WTC11 (cell line): ENCODE measurements around the gene ADCY1. TPM values are rescaled to one million over a fixed set of nuclear protein-coding genes. Genes with fewer than 3 reads are reported as not detected.

ENCODE experiments used
- ATAC-seq: fragments of 200-7000 bp; cut with Tn5 transposase; 2 replicates; pipeline ENCODE4 v1.10.0; 2021; ENCODE audit warnings: mild to moderate bottlenecking, moderate library complexity
- CTCF ChIA-PET: fragments of 300-600 bp; sonication (Branson Sonifier 250); formaldehyde crosslinking; loops from one replicate; lab custom pipeline; 2021; ENCODE audit warnings: antibody characterized with exemption; lab: Charles Lee
- POLR2A ChIA-PET: fragments of 350-600 bp; sonication (Branson Sonifier 250); formaldehyde crosslinking; loops from one replicate; lab custom pipeline; 2021; ENCODE audit warnings: antibody characterized with exemption; lab: Charles Lee
- DNase-seq: peaks from one replicate; pipeline ENCODE4 v3.0.0; 2021; ENCODE audit warnings: low spot score
- H3K27ac Mint-ChIP-seq: 2 replicates; pipeline ENCODE4 v1.8.0; 2021; ENCODE audit warnings: mixed read lengths
- H3K27me3 Mint-ChIP-seq: 2 replicates; pipeline ENCODE4 v1.8.0; 2021; ENCODE audit warnings: low read depth, mild to moderate bottlenecking, moderate library complexity, mixed read lengths
- H3K36me3 Mint-ChIP-seq: 2 replicates; pipeline ENCODE4 v1.8.0; 2021; ENCODE audit warnings: mixed read lengths
- H3K4me1 Mint-ChIP-seq: 2 replicates; pipeline ENCODE4 v1.8.0; 2022; ENCODE audit warnings: mixed read lengths
- H3K4me3 Mint-ChIP-seq: 2 replicates; pipeline ENCODE4 v1.8.0; 2021; ENCODE audit warnings: mild to moderate bottlenecking, moderate library complexity, mixed read lengths
- H3K9me3 Mint-ChIP-seq: 2 replicates; pipeline ENCODE4 v1.8.0; 2021; ENCODE audit warnings: mixed read lengths
- AR ChIP-seq: fragments of 250-450 bp; sonication (Bioruptor Pico); IDR thresholded peaks from 2 replicates; pipeline ENCODE4 v1.9.0; 2021; ENCODE audit warnings: mild to moderate bottlenecking
- ATF2 ChIP-seq: sonication (generic); formaldehyde crosslinking; IDR thresholded peaks from 2 replicates; pipeline ENCODE4 v1.8.1; 2022; ENCODE audit warnings: low read depth, missing genetic modification reagents, borderline replicate concordance
- CDX4 ChIP-seq: fragments of 250-450 bp; sonication (Bioruptor Pico); IDR thresholded peaks from 2 replicates; pipeline ENCODE4 v1.9.0; 2021; ENCODE audit warnings: moderate library complexity, mild to moderate bottlenecking, inconsistent platforms, borderline replicate concordance
- E2F5 ChIP-seq: sonication (generic); formaldehyde crosslinking; IDR thresholded peaks from 2 replicates; pipeline ENCODE4 v1.8.1; 2022; ENCODE audit warnings: mild to moderate bottlenecking, moderate library complexity, missing genetic modification reagents
- ELF4 ChIP-seq: sonication (generic); formaldehyde crosslinking; IDR thresholded peaks from 2 replicates; pipeline ENCODE4 v1.8.1; 2022; ENCODE audit warnings: low read depth, mild to moderate bottlenecking, moderate library complexity, missing genetic modification reagents
- ETV6 ChIP-seq: sonication (generic); formaldehyde crosslinking; IDR thresholded peaks from 2 replicates; pipeline ENCODE4 v1.8.1; 2022; ENCODE audit warnings: mild to moderate bottlenecking, missing genetic modification reagents
- FOXJ3 ChIP-seq: sonication (generic); formaldehyde crosslinking; IDR thresholded peaks from 2 replicates; pipeline ENCODE4 v1.9.0; 2021; ENCODE audit warnings: missing genetic modification reagents, mild to moderate bottlenecking, borderline replicate concordance
- GTF2I ChIP-seq: fragments of 250-450 bp; sonication (Bioruptor Pico); conservative IDR thresholded peaks from 2 replicates; pipeline ENCODE4 v1.4.0; 2021; ENCODE audit warnings: mild to moderate bottlenecking
- IRF2 ChIP-seq: sonication (generic); formaldehyde crosslinking; IDR thresholded peaks from 2 replicates; pipeline ENCODE4 v1.8.0; 2022; ENCODE audit warnings: low read depth, missing genetic modification reagents, borderline replicate concordance
- JAZF1 ChIP-seq: fragments of 250-450 bp; sonication (Bioruptor Pico); IDR thresholded peaks from 2 replicates; pipeline ENCODE4 v1.9.0; 2021; ENCODE audit warnings: moderate library complexity, mild to moderate bottlenecking, inconsistent platforms
- MLX ChIP-seq: sonication (generic); formaldehyde crosslinking; IDR thresholded peaks from 2 replicates; pipeline ENCODE4 v1.8.1; 2023; ENCODE audit warnings: mild to moderate bottlenecking, missing genetic modification reagents, moderate library complexity
- NFYB ChIP-seq: sonication (generic); formaldehyde crosslinking; conservative IDR thresholded peaks from 2 replicates; pipeline ENCODE4 v1.8.0; 2022; ENCODE audit warnings: low read depth, missing genetic modification reagents
- NR3C1 ChIP-seq: sonication (generic); formaldehyde crosslinking; conservative IDR thresholded peaks from 2 replicates; pipeline ENCODE4 v1.8.1; 2023; ENCODE audit warnings: low read depth, mild to moderate bottlenecking, missing genetic modification reagents
- RELA ChIP-seq: sonication (generic); formaldehyde crosslinking; IDR thresholded peaks from 2 replicates; pipeline ENCODE4 v1.8.1; 2022; ENCODE audit warnings: missing genetic modification reagents, mild to moderate bottlenecking, borderline replicate concordance
- RORB ChIP-seq: fragments of 250-450 bp; sonication (Bioruptor Pico); IDR thresholded peaks from 2 replicates; pipeline ENCODE4 v1.9.0; 2021; ENCODE audit warnings: mild to moderate bottlenecking
- SMAD3 ChIP-seq: sonication (generic); formaldehyde crosslinking; IDR thresholded peaks from 2 replicates; pipeline ENCODE4 v1.8.0; 2022; ENCODE audit warnings: missing genetic modification reagents, mild to moderate bottlenecking, borderline replicate concordance
- TCF7 ChIP-seq: sonication (generic); formaldehyde crosslinking; IDR thresholded peaks from 2 replicates; pipeline ENCODE4 v1.8.0; 2022; ENCODE audit warnings: mild to moderate bottlenecking, low read depth, missing genetic modification reagents, moderate library complexity
- TP53 ChIP-seq: sonication (generic); formaldehyde crosslinking; IDR thresholded peaks from 2 replicates; pipeline ENCODE4 v1.8.1; 2023; ENCODE audit warnings: mild to moderate bottlenecking, missing genetic modification reagents
- ZBTB43 ChIP-seq: sonication (generic); formaldehyde crosslinking; IDR thresholded peaks from 2 replicates; pipeline ENCODE4 v1.8.1; 2023; ENCODE audit warnings: mild to moderate bottlenecking, missing genetic modification reagents
- ZNF317 ChIP-seq: sonication (generic); formaldehyde crosslinking; IDR thresholded peaks from 2 replicates; pipeline ENCODE4 v1.8.1; 2023; ENCODE audit warnings: low read depth, mild to moderate bottlenecking, moderate library complexity, missing genetic modification reagents, borderline replicate concordance
- ZNF512 ChIP-seq: sonication (generic); formaldehyde crosslinking; IDR thresholded peaks from 2 replicates; pipeline ENCODE4 v1.8.1; 2022; ENCODE audit warnings: missing genetic modification reagents, borderline replicate concordance
- ZNF671 ChIP-seq: fragments of 250-450 bp; sonication (Bioruptor Pico); IDR thresholded peaks from 2 replicates; pipeline ENCODE4 v1.8.0; 2021; ENCODE audit warnings: mild to moderate bottlenecking
- total RNA-seq: library from RNA; stranded (reverse); gene quantifications from 3 replicates; pipeline ENCODE4 v1.2.3, GENCODE V29; 2021

The ADCY1 gene
- total RNA-seq, 1 experiment from 2014 or later: 29.0 TPM

- no peak for TF ChIP-seq ZBTB43 (CRISPR knock-in tag)
- no peak for TF ChIP-seq TP53 (CRISPR knock-in tag)
- no peak for TF ChIP-seq ZNF512
Observed at GRCh38 chr7:45652630-45653029, 78.5 kb downstream of the ADCY1 start (continued).

- Mint-ChIP-seq H3K27me3 (no peaks in the 10 kb centered on the region), H3K4me1 (no peaks in the 10 kb centered on the region), H3K36me3 (peaks cover 15% of the 10 kb centered on the region), H3K4me3 (no peak overlapping the region)
- ATAC-seq (no peak), DNase-seq (no peak)
- TF ChIP-seq JAZF1: no peak
- TF ChIP-seq ZNF317 (CRISPR knock-in tag): no peak
- no peak for TF ChIP-seq NR3C1 (CRISPR knock-in tag)
- TF ChIP-seq ZNF671 (CRISPR knock-in tag): no peak
- TF ChIP-seq GTF2I (CRISPR knock-in tag): no peak
- TF ChIP-seq NFYB: no peak
- no peak for TF ChIP-seq SMAD3 (CRISPR knock-in tag)
- TF ChIP-seq MLX (CRISPR knock-in tag): no peak
- TF ChIP-seq ETV6 (CRISPR knock-in tag): no peak
- TF ChIP-seq ZNF512: no peak
- no peak for TF ChIP-seq E2F5 (CRISPR knock-in tag)
- TF ChIP-seq FOXJ3: no peak
- TF ChIP-seq ELF4 (CRISPR knock-in tag): no peak
- TF ChIP-seq TCF7 (CRISPR knock-in tag): no peak
- TF ChIP-seq CDX4: no peak
- no peak for TF ChIP-seq RORB (CRISPR knock-in tag)
- no peak for TF ChIP-seq IRF2 (CRISPR knock-in tag)
- no peak for TF ChIP-seq AR (CRISPR knock-in tag)
- no peak for TF ChIP-seq RELA (CRISPR knock-in tag)
- no peak for TF ChIP-seq ATF2
- TF ChIP-seq, all 79 proteins: peak for 0
- ChIA-PET CTCF (interaction anchor here (2.5 kb wide), 1 partner anchor 10 kb away, joined by 17 read pairs; no protein-coding TSS in a partner anchor), POLR2A (no interaction called here)
- Mint-ChIP-seq H3K9me3 (no peaks in the 10 kb centered on the region), H3K27ac (no peak overlapping the region)
Observed at GRCh38 chr7:45653209-45653907, 79.2 kb downstream of the ADCY1 start.
